Stimulated activated CD4-positive, alpha-beta T cell treated with anti-CD3 and anti-CD28 coated beads, TNF-alpha, amount 100 ng/mL, for 4 hours (primary cell): Measurements from ENCODE around the gene HSDL2.
A peak's percentile ranks its signal among the peaks of the same experiment; 100 is the strongest.
"Not testable (repeated sequence)": the region's sequence is repeated elsewhere in the genome, so short reads cannot be mapped to it uniquely, and the experiment has no call there.

ENCODE experiments used
- DNase-seq, 3 experiments: peaks; one replicate each; pipeline ENCODE4 v3.0.0-alpha.2; 2020; ENCODE audit warnings: low read depth in 3 of 3

The HSDL2 gene

GRCh38 chr9:112366591-112366990, 13.3 kb upstream of the HSDL2 start:
- no peak for DNase-seq

- no peak for DNase-seq
Measured at GRCh38 chr9:112367465-112367864, 12.4 kb upstream of the HSDL2 start.

GRCh38 chr9:112369817-112370216, 10.1 kb upstream of the HSDL2 start:
- DNase-seq: no peak

DNA sequence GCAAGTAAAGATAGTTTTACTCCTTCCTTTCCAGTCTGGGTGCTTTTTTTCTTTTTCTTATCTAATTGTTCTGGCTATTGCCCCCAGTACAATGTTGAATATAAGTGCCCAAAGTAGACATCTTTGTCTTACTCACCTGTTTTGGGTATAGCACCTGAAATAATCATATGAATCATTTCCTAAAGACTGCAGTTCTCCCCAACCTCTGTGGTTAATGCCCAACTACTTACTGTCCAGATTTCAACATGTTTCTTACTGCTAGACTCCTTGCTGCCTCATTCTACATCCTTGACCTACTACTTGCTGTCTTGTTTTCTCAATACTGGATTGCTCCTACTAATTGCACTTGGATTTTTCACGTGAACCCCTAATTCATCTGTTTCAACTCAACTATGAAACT, 8.8 kb upstream of the HSDL2 start:
- no peak for DNase-seq

GRCh38 chr9:112373666-112374065, 6.2 kb upstream of the HSDL2 start:
- DNase-seq: not testable (repeated sequence)

DNA sequence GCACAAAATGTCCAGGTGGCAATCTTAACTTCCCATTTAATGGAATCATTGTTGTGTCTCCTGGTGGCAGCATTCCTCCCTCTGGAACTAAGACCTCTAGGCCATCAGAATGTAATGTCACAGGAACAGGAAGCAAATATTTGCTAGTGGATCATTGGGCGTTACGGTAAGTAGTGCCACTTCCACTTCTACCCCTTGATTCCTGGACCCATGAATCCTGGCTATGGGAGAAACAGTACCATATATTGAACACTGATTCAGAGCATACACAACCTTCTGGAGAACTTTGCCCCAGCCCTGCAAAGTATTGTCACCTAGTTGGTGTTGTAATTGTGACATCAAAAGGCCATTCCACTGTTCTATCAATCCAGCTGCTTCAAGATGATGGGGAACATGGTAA, 5.7 kb upstream of the HSDL2 start:
- DNase-seq: not testable (repeated sequence)

DNA sequence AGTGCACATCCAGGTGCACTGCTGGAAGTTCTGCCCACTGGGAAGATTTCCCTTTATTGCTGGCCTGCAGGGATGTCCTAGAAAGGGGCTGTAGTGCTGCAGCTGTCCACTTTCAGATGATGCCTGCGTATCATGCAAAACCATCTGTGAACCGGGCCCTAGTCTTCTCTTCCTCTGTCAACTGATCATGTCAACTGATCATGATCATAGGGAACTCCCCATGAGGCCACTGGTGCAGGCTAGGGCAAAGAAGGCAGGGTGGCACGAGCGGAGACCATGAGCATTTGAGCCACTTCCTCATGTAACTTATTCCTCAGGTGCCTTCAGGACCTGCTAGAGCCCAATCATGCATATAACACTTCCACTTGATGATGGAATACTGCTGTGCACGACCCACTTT, 4.5 kb upstream of the HSDL2 start:
- DNase-seq: no peak

- no peak for DNase-seq
Measured at GRCh38 chr9:112377087-112377486, 2.8 kb upstream of the HSDL2 start.

GRCh38 chr9:112377684-112378327, 2.1 kb upstream of the HSDL2 start:
- no peak for DNase-seq

- DNase-seq: peak in 1 of 3 experiments; percentile 15
Measured at GRCh38 chr9:112378328-112379176, 1.4 kb upstream of the HSDL2 start.

DNA sequence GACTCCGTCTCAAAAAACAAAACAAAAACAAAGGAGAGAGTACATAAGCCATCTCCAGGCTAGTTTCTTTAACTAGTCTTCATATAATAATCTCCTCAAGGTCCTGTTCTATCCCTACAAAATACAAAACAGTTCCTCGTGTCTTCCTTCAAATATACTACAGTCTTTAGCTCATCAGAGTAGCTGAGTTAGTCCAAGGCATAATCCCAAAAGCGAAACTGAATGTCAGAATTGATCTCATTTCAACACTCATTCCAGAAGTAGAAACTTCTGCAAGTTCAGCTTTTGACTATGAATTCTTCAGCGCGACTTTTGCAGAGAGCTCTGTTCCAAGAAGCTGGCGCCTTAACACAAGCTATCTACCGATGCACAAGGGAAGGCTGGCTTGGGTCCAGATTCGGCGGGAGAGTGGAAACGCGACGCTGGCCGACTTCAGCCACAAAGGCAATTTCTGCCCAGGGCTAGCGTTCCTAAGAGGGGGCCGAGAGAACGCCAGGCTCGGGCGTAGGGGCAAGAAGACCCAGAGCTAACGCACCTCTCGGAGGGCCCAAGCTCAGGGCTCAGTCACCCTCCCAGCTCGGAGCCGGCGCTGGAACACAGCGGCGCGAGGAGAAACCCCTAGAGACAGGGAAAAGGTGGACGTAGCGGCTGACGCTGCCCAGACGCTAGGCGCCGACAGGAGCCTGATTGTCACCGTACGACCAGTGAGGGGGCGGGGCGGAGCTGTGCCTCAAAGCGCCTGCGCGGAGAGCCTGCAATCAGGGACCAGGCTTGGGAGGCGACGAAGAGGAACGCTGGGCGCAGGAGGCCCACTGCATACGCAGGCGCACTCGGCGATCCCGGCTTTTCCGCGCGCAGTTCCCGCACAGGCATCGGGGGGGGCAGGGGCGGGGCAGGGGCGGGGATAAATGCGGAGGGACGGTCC, 469 bp upstream of the HSDL2 start:
- DNase-seq: peak; percentile 93 to 96 (median 95)

GRCh38 chr9:112380825-112381221, 915 bp downstream of the HSDL2 start:
- DNase-seq: no peak

DNA sequence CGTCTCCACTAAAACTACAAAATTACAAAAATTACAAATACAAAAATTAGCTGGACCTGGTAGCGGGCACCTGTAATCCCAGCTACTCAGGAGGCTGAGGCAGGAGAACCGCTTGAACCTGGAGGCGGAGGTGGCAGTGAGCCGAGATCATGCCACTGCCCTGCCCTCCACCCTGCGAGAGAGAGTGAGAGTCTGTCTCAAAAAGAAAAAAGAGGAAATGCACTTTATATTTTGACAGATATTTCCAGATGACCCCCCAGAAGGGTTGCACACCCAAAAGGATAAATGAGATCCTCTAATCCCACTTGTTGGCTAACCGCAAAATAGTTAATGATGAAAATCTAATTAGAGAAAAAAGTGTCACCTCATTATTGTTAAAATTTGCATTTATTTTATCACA, 2.2 kb downstream of the HSDL2 start:
- no peak for DNase-seq

DNA sequence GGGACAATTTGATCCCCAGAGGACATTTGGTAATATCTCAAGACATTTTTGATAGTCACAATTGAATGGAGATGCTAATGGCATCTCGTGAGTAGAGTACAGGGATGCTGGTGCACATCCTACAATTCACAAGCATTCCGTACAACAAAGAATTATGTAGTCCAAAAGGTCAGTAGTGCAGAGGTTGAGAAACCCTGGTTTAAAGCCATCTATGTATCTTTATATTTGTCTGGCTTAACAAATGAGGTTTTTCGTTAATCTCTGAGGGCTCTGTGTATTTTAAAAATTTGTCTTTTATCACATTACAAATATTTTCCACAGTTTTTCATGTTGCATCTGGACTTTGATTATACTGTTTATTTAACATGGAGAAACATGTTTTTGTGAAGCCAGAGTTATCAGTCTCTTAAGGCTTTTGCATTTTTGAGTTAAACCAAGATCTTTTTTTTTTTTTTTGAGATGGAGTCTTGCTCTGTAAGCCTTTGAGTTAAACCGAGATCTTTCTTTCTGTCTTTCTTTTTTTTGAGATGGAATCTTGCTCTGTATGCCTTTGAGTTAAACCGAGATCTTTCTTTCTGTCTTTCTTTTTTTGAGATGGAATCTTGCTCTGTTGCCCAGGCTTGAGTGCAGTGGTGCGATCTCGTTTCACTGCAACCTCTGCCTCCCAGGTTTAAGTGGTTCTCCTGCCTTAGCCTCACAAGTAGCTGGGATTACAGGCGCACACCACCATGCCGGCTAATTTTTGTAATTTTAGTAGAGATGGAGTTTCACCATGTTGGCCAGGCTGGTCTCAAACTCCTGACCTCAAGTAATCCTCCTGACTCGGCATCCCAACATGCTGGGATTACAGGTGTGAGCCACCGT, 2.8 kb downstream of the HSDL2 start:
- DNase-seq: no peak

- DNase-seq: no peak
Measured at GRCh38 chr9:112384219-112384618, 4.3 kb downstream of the HSDL2 start.

GRCh38 chr9:112384690-112385089, 4.8 kb downstream of the HSDL2 start:
- no peak for DNase-seq

DNA sequence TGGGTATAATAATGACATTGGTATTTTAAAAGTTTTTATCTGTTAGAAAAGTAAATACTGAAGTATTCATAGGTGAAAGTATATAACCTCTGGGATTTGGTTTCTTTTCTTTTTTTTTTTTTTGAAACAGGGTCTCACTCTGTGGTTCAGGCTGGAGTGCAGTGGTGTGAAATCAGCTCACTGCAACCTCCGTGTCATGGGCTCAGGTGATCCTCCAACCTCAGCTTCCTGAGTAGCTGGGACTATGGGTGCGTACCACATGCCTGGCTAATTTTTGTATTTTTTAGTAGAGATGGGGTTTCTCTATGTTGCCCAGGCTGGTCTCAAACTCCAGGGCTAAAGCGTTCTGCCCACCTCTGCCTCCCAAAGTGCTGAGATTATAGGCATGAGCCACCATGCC, 7.2 kb downstream of the HSDL2 start:
- no peak for DNase-seq

DNA sequence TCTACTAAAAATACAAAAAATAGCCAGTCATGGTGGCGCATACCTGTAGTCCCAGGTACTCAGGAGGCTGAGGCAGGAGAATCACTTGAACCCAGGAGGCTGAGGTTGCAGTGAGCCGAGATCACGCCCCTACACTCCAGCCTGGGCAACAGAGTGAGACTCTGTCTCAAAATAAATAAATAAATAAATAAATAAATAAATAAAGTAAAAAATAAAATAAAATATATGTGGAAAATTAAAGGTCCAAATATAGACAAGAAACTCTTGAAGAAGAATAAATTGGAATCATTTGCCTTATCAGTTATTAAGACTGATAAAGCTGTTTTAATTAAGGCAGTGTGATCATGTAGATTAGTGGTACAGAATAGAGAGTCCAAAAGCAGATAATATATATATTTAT, 10.0 kb downstream of the HSDL2 start:
- not testable (repeated sequence) for DNase-seq

DNA sequence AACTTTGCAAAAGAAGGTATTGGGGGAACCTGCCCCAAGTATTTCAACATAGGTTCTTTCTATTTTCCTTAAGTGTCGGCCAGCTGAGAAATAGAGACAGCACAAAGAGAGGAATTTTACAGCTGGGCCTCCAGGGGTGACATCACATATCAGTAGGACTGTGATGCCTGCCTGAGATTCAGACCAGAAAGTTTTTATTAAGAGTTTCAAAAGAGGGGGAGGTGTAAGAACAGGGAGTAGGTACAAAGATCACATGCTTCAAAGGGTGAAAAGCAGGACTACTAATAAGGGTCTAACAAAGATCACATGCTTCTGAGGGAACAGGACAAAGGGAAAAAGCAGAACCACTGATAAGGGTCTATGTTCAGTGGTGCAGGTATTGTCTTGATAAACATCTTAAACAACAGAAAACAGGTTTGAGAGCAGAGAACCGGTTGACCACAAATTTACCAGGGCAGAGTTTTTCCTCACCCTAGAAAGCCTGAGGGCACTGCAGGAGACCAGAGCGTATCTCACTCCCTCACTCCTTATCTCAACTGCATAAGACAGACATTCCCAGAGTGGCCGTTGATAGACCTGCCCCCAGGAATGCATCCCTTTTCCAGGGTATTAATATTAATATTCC, 12.1 kb downstream of the HSDL2 start:
- not testable (repeated sequence) for DNase-seq

DNA sequence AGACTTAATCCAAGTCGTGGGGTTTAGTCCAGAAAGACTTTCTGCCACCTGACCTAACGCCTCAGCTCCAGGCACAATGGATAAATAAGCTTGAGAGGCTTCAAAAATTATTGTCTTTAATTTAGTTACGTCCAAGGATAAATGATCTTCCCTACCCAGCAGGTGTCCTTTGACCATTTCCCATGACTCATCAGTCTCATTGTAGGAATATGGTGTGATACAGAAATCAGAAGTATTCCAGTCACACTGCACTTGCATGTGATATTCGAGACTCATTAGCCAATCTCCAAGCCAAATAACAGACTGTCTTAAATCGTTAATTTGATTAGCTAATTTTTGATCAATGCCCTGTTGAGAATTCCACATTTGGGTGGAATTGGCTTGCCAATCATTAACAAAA, 13.2 kb downstream of the HSDL2 start:
- not testable (repeated sequence) for DNase-seq

DNA sequence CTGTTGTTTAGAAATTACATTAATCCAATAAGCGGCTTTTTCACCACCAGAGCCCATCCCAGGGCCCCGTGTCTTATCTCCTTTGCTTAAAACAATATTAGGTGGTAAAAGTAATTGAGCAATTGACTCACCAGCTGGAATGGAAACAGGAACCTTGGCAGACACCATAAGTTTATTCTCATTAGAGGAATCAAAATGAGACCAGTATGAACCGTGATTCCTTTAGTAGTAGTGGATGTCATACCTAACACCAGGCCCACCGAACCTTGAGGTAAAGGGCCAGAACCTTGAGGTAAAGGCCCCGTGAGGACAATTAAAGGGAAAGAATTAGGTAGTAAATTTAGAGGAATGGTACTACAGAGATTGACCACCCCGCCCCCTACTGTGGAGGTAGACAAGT, 16.5 kb downstream of the HSDL2 start:
- DNase-seq: no peak
